A549 (cell line): ENCODE measurements around the gene SHQ1. TPM values are rescaled to one million over a fixed set of nuclear protein-coding genes. Genes with fewer than 3 reads are reported as not detected.

ENCODE experiments used
- ATAC-seq, 2 experiments: fragments of 200-7000 bp in 1 of 2; fragments of >200 bp in 1 of 2; cut with Nextera tagmentation in 1 of 2; cut with Tn5 transposase in 1 of 2; 3 replicates each; pipeline versions ENCODE4 v1.8.0 to v1.9.1; 2018 to 2020; ENCODE audit warnings: mild to moderate bottlenecking in 1 of 2, moderate library complexity in 1 of 2
- CTCF ChIA-PET: fragments of 300-600 bp; sonication (Branson Sonifier 250); formaldehyde crosslinking; extraction: SDS; loops from one replicate; lab custom pipeline; 2021; ENCODE audit warnings: antibody characterized with exemption, inconsistent platforms; lab: Yijun Ruan, JAX
- POLR2A ChIA-PET: fragments of 350-600 bp; formaldehyde crosslinking; extraction: SDS; loops from one replicate; lab custom pipeline; 2021; ENCODE audit warnings: antibody characterized with exemption, inconsistent platforms; lab: Yijun Ruan, JAX
- DNase-seq, 2 experiments: peaks; one replicate each; pipeline versions ENCODE4 v3.0.0 to v3.0.0-alpha.2; 2011 to 2016; ENCODE audit warnings: low read depth in 1 of 2, low spot score in 1 of 2
- FAIRE-seq: peaks from 2 replicates; lab custom pipeline; 2011; peaks lifted over from hg19 to GRCh38; lab: Jason Lieb, UNC
- H3K27ac ChIP-seq, 2 experiments: fragments of >200 bp; sonication (Bioruptor Twin); formaldehyde crosslinking; 3 replicates each; pipeline ENCODE4 v1.5.1; 2016 to 2017
- H3K4me1 ChIP-seq: fragments of >200 bp; sonication (Bioruptor Twin); formaldehyde crosslinking; 3 replicates; pipeline ENCODE4 v1.6.1; 2016
- H3K4me2 ChIP-seq: fragments of >200 bp; sonication (Bioruptor Twin); formaldehyde crosslinking; 3 replicates; pipeline ENCODE4 v1.6.1; 2016
- H3K4me3 ChIP-seq: fragments of >200 bp; sonication (Bioruptor Twin); formaldehyde crosslinking; 3 replicates; pipeline ENCODE4 v1.5.1; 2016
- H3K9me3 ChIP-seq: fragments of >200 bp; sonication (Bioruptor Twin); formaldehyde crosslinking; 3 replicates; pipeline ENCODE4 v1.6.1; 2016
- CTCF ChIP-seq: fragments of >200 bp; sonication (Bioruptor Twin); formaldehyde crosslinking; IDR thresholded peaks from 3 replicates; pipeline ENCODE4 v1.5.1; 2016
- EHF ChIP-seq: fragments of 250-450 bp; sonication (Bioruptor Pico); IDR thresholded peaks from 2 replicates; pipeline ENCODE4 v1.5.0; 2020; ENCODE audit warnings: mild to moderate bottlenecking
- FOSB ChIP-seq: fragments of 250-450 bp; sonication (Bioruptor Pico); IDR thresholded peaks from 2 replicates; pipeline ENCODE4 v1.5.0; 2020; ENCODE audit warnings: mild to moderate bottlenecking, moderate library complexity
- FOXS1 ChIP-seq: fragments of 250-450 bp; sonication (Bioruptor Pico); IDR thresholded peaks from 2 replicates; pipeline ENCODE4 v1.5.0; 2020; ENCODE audit warnings: mild to moderate bottlenecking, moderate library complexity
- HEYL ChIP-seq: fragments of 250-450 bp; sonication (Bioruptor Pico); IDR thresholded peaks from 2 replicates; pipeline ENCODE4 v1.8.0; 2021; ENCODE audit warnings: mild to moderate bottlenecking, moderate library complexity
- HOXB5 ChIP-seq: fragments of 250-450 bp; sonication (Bioruptor Pico); IDR thresholded peaks from 2 replicates; pipeline ENCODE4 v1.5.0; 2020; ENCODE audit warnings: mild to moderate bottlenecking, moderate library complexity
- KDM1A ChIP-seq: fragments of 200-600 bp; sonication (generic); IDR thresholded peaks from 2 replicates; pipeline ENCODE4 v1.6.1; 2016; ENCODE audit warnings: low read depth, mild to moderate bottlenecking
- MAFK ChIP-seq: fragments of 450-650 bp; IDR thresholded peaks from 2 replicates; pipeline ENCODE4 v1.6.1; 2014; ENCODE audit not compliant: partially characterized antibody
- NR3C1 ChIP-seq: fragments of >200 bp; sonication (Bioruptor Twin); formaldehyde crosslinking; IDR thresholded peaks from 3 replicates; pipeline ENCODE4 v1.6.1; 2017
- RAD21 ChIP-seq, 2 experiments: fragments of >200 bp in 1 of 2; sonication (Bioruptor Twin) in 1 of 2; formaldehyde crosslinking in 1 of 2; IDR thresholded peaks in 1 of 2; conservative IDR thresholded peaks in 1 of 2; 2 replicates in 1 of 2; 3 replicates in 1 of 2; pipeline ENCODE4 v1.6.1; 2012 to 2018; ENCODE audit warnings: inconsistent platforms in 1 of 2
- SMC3 ChIP-seq: fragments of >200 bp; sonication (Bioruptor Twin); formaldehyde crosslinking; IDR thresholded peaks from 3 replicates; pipeline ENCODE4 v1.6.1; 2018; ENCODE audit warnings: inconsistent platforms
- TP53 ChIP-seq: fragments of 250-450 bp; sonication (Bioruptor Pico); IDR thresholded peaks from 2 replicates; pipeline ENCODE4 v1.5.0; 2021; ENCODE audit warnings: mild to moderate bottlenecking, moderate library complexity
- USF2 ChIP-seq: fragments of 450-650 bp; IDR thresholded peaks from 2 replicates; pipeline ENCODE4 v1.6.1; 2014; ENCODE audit warnings: antibody characterized with exemption
- ZFP36 ChIP-seq: fragments of 450-650 bp; IDR thresholded peaks from 2 replicates; pipeline ENCODE4 v1.6.1; 2014; ENCODE audit warnings: borderline replicate concordance; ENCODE audit not compliant: partially characterized antibody
- WGBS: methylation state at CpG from one replicate; pipeline ENCODE4 v1.1.6; 2017; ENCODE audit errors: missing lambda C conversion rate; 5-methylcytosine and 5-hydroxymethylcytosine counted together
- polyA plus RNA-seq, 4 experiments: library from polyadenylated mRNA; depleted of rRNA in 3 of 4; stranded (reverse); fragments of >200 nt; fragmentation: RNase III in 1 of 4; extraction: RNeasy Plus Mini Kit Qiagen cat#74134 plus additional on column Dnase treatment in 1 of 4; gene quantifications; 2 replicates in 3 of 4; 3 replicates in 1 of 4; pipeline ENCODE4 v1.2.3, GENCODE V29; 2011 to 2017
- TF ChIP-seq, protein P1 (sequence below): IDR thresholded peaks from 2 replicates; pipeline ENCODE4 v1.6.1; 2012
- TF ChIP-seq, protein P2 (sequence below): fragments of >200 bp; sonication (Bioruptor Twin); formaldehyde crosslinking; IDR thresholded peaks from 3 replicates; pipeline ENCODE4 v1.6.1; 2016

Gene SHQ1
- polyA plus RNA-seq, 2 of the 4 experiments (the other 2 are of a cell fraction) = 18.0 to 22.2 TPM

DNA sequence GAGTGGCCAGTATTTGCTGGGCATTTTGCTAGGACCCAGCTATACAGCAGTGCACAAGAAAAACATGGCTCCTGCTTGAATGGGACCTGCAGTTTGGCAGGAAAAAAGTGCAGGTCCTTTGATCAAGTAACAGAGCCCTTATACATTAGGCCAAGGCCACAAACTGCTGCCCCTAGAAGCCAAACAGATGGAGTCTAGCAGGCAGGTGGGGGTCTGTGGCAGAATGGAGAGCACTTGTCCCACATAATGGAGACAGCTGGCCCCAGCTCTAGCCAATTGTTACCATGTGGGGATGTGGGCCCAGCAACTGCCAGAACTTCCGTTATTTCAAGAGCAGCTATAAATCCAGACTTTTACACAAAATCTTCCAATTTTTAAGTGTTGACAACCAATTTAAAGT lies 79.3 kb downstream of the SHQ1 start:
- no peak overlapping the region for H3K4me3 ChIP-seq
- CTCF ChIA-PET = interaction anchor here (1.3 to 1.4 kb wide), 2 partner anchors 11 to 893 kb away, joined by 3 to 4 read pairs; no protein-coding TSS in a partner anchor
- no peaks in the 10 kb centered on the region for H3K4me1 ChIP-seq
- no peak overlapping the region for H3K4me2 ChIP-seq
- H3K9me3 ChIP-seq = no peaks in the 10 kb centered on the region
- TF ChIP-seq HOXB5 (CRISPR knock-in tag) = no peak
- TF ChIP-seq, protein P1, sequence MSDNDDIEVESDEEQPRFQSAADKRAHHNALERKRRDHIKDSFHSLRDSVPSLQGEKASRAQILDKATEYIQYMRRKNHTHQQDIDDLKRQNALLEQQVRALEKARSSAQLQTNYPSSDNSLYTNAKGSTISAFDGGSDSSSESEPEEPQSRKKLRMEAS = no peak
- TF ChIP-seq ZFP36 = no peak
- TF ChIP-seq EHF = no peak
- no peak for TF ChIP-seq TP53 (CRISPR knock-in tag)
- POLR2A ChIA-PET = no interaction called here
- no peak overlapping the region for H3K27ac ChIP-seq
- DNase-seq (no peak), FAIRE-seq (no peak), ATAC-seq (no peak)
- WGBS = 94% methylated on average over 1 of the region's 1 CpG

- H3K4me1 ChIP-seq = no peaks in the 10 kb centered on the region
- no peak for TF ChIP-seq CTCF
- TF ChIP-seq, protein P1 = no peak
- no peak for TF ChIP-seq HEYL
- ChIA-PET CTCF (interaction anchor here (1.3 to 1.4 kb wide), 2 partner anchors 10 to 893 kb away, joined by 3 to 4 read pairs; no protein-coding TSS in a partner anchor), POLR2A (no interaction called here)
- H3K4me2 ChIP-seq = no peak overlapping the region
- WGBS = 86% methylated on average over 6 of the region's 6 CpGs
- H3K27ac ChIP-seq = no peak overlapping the region
- H3K9me3 ChIP-seq = no peaks in the 10 kb centered on the region
- H3K4me3 ChIP-seq = no peak overlapping the region
- DNase-seq = no peak
- no peak for FAIRE-seq
- ATAC-seq = no peak
Measured at GRCh38 chr3:72768481-72768880, 79.8 kb downstream of the SHQ1 start.

GRCh38 chr3:72768006-72768441 lies 80.2 kb downstream of the SHQ1 start:
- CTCF ChIA-PET = interaction anchor here (1.3 to 1.4 kb wide), 2 partner anchors 10 to 893 kb away, joined by 3 to 4 read pairs; no protein-coding TSS in a partner anchor
- DNase-seq = no peak
- no peak for ATAC-seq
- Histone ChIP-seq H3K27ac (no peak overlapping the region), H3K4me2 (no peak overlapping the region), H3K4me1 (no peaks in the 10 kb centered on the region), H3K9me3 (no peaks in the 10 kb centered on the region), H3K4me3 (no peak overlapping the region)
- TF ChIP-seq ZFP36 (no peak), NR3C1 (no peak), RAD21 (conservative IDR thresholded peaks at IDR 0.05 in 1 of 2, IDR thresholded peaks at IDR 0.05 in 1 of 2) (no peak)
- FAIRE-seq = no peak
- 90% methylated on average over 5 of the region's 5 CpGs for WGBS
- POLR2A ChIA-PET = no interaction called here

- Histone ChIP-seq H3K4me3 (no peak overlapping the region), H3K4me2 (no peak overlapping the region), H3K27ac (no peak overlapping the region), H3K4me1 (no peaks in the 10 kb centered on the region), H3K9me3 (no peaks in the 10 kb centered on the region)
- WGBS = 82% methylated on average over 5 of the region's 5 CpGs
- POLR2A ChIA-PET = no interaction called here
- no peak for TF ChIP-seq FOXS1 (CRISPR knock-in tag)
- TF ChIP-seq USF2 = no peak
- no peak for TF ChIP-seq SMC3
- TF ChIP-seq, protein P2, sequence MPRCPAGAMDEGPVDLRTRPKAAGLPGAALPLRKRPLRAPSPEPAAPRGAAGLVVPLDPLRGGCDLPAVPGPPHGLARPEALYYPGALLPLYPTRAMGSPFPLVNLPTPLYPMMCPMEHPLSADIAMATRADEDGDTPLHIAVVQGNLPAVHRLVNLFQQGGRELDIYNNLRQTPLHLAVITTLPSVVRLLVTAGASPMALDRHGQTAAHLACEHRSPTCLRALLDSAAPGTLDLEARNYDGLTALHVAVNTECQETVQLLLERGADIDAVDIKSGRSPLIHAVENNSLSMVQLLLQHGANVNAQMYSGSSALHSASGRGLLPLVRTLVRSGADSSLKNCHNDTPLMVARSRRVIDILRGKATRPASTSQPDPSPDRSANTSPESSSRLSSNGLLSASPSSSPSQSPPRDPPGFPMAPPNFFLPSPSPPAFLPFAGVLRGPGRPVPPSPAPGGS = no peak
- TF ChIP-seq HEYL = no peak
- no peak for TF ChIP-seq FOSB
- no peak for TF ChIP-seq MAFK
- TF ChIP-seq KDM1A = no peak
- TF ChIP-seq, protein P1 = no peak
- FAIRE-seq = no peak
- CTCF ChIA-PET = interaction anchor here (1.1 kb wide), 1 partner anchor 15 kb away, joined by 4 read pairs; no protein-coding TSS in a partner anchor
- ATAC-seq = no peak
- no peak for DNase-seq
Measured at GRCh38 chr3:72766866-72767265, 81.4 kb downstream of the SHQ1 start.
